Measurements from ENCODE around the gene LRIG1.

Gene LRIG1

GRCh38 chr3:66383998-66384745 is 116.7 kb downstream of the LRIG1 start:
- Histone ChIP-seq H3K9ac (ENCODE audit: low read length) (no peak overlapping the region), H3K27ac (ENCODE audit: low read depth, low read length) (no peak overlapping the region), H3K4me3 (ENCODE audit: low read depth in 1 of 2, low read length in 2 of 2) (no peak overlapping the region), H3K27me3 (ENCODE audit: control insufficient read depth in 1 of 2, insufficient read depth in 2 of 2, low read length in 2 of 2) (no peaks in the 10 kb centered on the region), H3K36me3 (ENCODE audit: insufficient read depth, low read length) (peaks cover 92% of the 10 kb centered on the region), H3K4me1 (ENCODE audit: insufficient read depth, low read length) (peaks cover 17% of the 10 kb centered on the region), H3K9me3 (ENCODE audit: low read length) (no peaks in the 10 kb centered on the region)

- H3K4me1 ChIP-seq (ENCODE audit: insufficient read depth, low read length): peaks cover 17% of the 10 kb centered on the region
- no peak overlapping the region for H3K9ac ChIP-seq (ENCODE audit: low read length)
- H3K27me3 ChIP-seq (ENCODE audit: control insufficient read depth in 1 of 2, insufficient read depth in 2 of 2, low read length in 2 of 2): no peaks in the 10 kb centered on the region
- H3K4me3 ChIP-seq (ENCODE audit: low read depth in 1 of 2, low read length in 2 of 2): no peak overlapping the region
- H3K36me3 ChIP-seq (ENCODE audit: insufficient read depth, low read length): peaks cover 96% of the 10 kb centered on the region
- H3K9me3 ChIP-seq (ENCODE audit: low read length): no peaks in the 10 kb centered on the region
- no peak overlapping the region for H3K27ac ChIP-seq (ENCODE audit: low read depth, low read length)
Measured at GRCh38 chr3:66383023-66383422, 117.8 kb downstream of the LRIG1 start.

- H3K27ac ChIP-seq (ENCODE audit: low read depth, low read length): no peak overlapping the region
- peaks cover 18% of the 10 kb centered on the region for H3K4me1 ChIP-seq (ENCODE audit: insufficient read depth, low read length)
- H3K27me3 ChIP-seq (ENCODE audit: control insufficient read depth in 1 of 2, insufficient read depth in 2 of 2, low read length in 2 of 2): no peaks in the 10 kb centered on the region
- no peak overlapping the region for H3K4me3 ChIP-seq (ENCODE audit: low read depth in 1 of 2, low read length in 2 of 2)
- H3K9ac ChIP-seq (ENCODE audit: low read length): no peak overlapping the region
- H3K36me3 ChIP-seq (ENCODE audit: insufficient read depth, low read length): peaks cover 100% of the 10 kb centered on the region
- H3K9me3 ChIP-seq (ENCODE audit: low read length): no peaks in the 10 kb centered on the region
Measured at GRCh38 chr3:66382142-66382541, 118.7 kb downstream of the LRIG1 start.

- H3K27me3 ChIP-seq (ENCODE audit: control insufficient read depth in 1 of 2, insufficient read depth in 2 of 2, low read length in 2 of 2): no peaks in the 10 kb centered on the region
- H3K4me3 ChIP-seq (ENCODE audit: low read depth in 1 of 2, low read length in 2 of 2): no peak overlapping the region
- no peak overlapping the region for H3K9ac ChIP-seq (ENCODE audit: low read length)
- H3K36me3 ChIP-seq (ENCODE audit: insufficient read depth, low read length): peaks cover 98% of the 10 kb centered on the region
- H3K27ac ChIP-seq (ENCODE audit: low read depth, low read length): peak overlapping the region; percentile 28
- peaks cover 23% of the 10 kb centered on the region for H3K4me1 ChIP-seq (ENCODE audit: insufficient read depth, low read length)
- H3K9me3 ChIP-seq (ENCODE audit: low read length): no peaks in the 10 kb centered on the region
Measured at GRCh38 chr3:66381626-66382025, 119.2 kb downstream of the LRIG1 start.

- Histone ChIP-seq H3K36me3 (ENCODE audit: insufficient read depth, low read length) (peaks cover 86% of the 10 kb centered on the region), H3K27ac (ENCODE audit: low read depth, low read length) (no peak overlapping the region)
Measured at GRCh38 chr3:66380200-66380932, 120.5 kb downstream of the LRIG1 start.

GRCh38 chr3:66379565-66379964 is 121.3 kb downstream of the LRIG1 start:
- Histone ChIP-seq H3K4me1 (ENCODE audit: insufficient read depth, low read length) (peaks cover 26% of the 10 kb centered on the region), H3K27me3 (ENCODE audit: control insufficient read depth in 1 of 2, insufficient read depth in 2 of 2, low read length in 2 of 2) (no peaks in the 10 kb centered on the region), H3K9me3 (ENCODE audit: low read length) (no peaks in the 10 kb centered on the region), H3K4me3 (ENCODE audit: low read depth in 1 of 2, low read length in 2 of 2) (no peak overlapping the region), H3K36me3 (ENCODE audit: insufficient read depth, low read length) (peaks cover 78% of the 10 kb centered on the region), H3K9ac (ENCODE audit: low read length) (no peak overlapping the region), H3K27ac (ENCODE audit: low read depth, low read length) (no peak overlapping the region)

More at GRCh38 chr3:66380200-66380932, 120.5 kb downstream of the LRIG1 start:
- no peaks in the 10 kb centered on the region for H3K27me3 ChIP-seq (ENCODE audit: control insufficient read depth in 1 of 2, insufficient read depth in 2 of 2, low read length in 2 of 2)
- no peaks in the 10 kb centered on the region for H3K9me3 ChIP-seq (ENCODE audit: low read length)
- H3K9ac ChIP-seq (ENCODE audit: low read length): no peak overlapping the region
- H3K4me1 ChIP-seq (ENCODE audit: insufficient read depth, low read length): peaks cover 26% of the 10 kb centered on the region
- H3K4me3 ChIP-seq (ENCODE audit: low read depth in 1 of 2, low read length in 2 of 2): no peak overlapping the region

GRCh38 chr3:66378256-66378655 is 122.6 kb downstream of the LRIG1 start:
- peaks cover 64% of the 10 kb centered on the region for H3K36me3 ChIP-seq (ENCODE audit: insufficient read depth, low read length)
- H3K9ac ChIP-seq (ENCODE audit: low read length): no peak overlapping the region
- H3K4me3 ChIP-seq (ENCODE audit: low read depth in 1 of 2, low read length in 2 of 2): no peak overlapping the region
- H3K27ac ChIP-seq (ENCODE audit: low read depth, low read length): no peak overlapping the region
- peaks cover 26% of the 10 kb centered on the region for H3K4me1 ChIP-seq (ENCODE audit: insufficient read depth, low read length)
- no peaks in the 10 kb centered on the region for H3K27me3 ChIP-seq (ENCODE audit: control insufficient read depth in 1 of 2, insufficient read depth in 2 of 2, low read length in 2 of 2)
- no peaks in the 10 kb centered on the region for H3K9me3 ChIP-seq (ENCODE audit: low read length)

- Histone ChIP-seq H3K36me3 (ENCODE audit: insufficient read depth, low read length) (peaks cover 60% of the 10 kb centered on the region), H3K4me1 (ENCODE audit: insufficient read depth, low read length) (peaks cover 31% of the 10 kb centered on the region), H3K4me3 (ENCODE audit: low read depth in 1 of 2, low read length in 2 of 2) (no peak overlapping the region), H3K9me3 (ENCODE audit: low read length) (no peaks in the 10 kb centered on the region), H3K9ac (ENCODE audit: low read length) (no peak overlapping the region), H3K27ac (ENCODE audit: low read depth, low read length) (no peak overlapping the region), H3K27me3 (ENCODE audit: control insufficient read depth in 1 of 2, insufficient read depth in 2 of 2, low read length in 2 of 2) (no peaks in the 10 kb centered on the region)
Measured at GRCh38 chr3:66377800-66378199, 123.0 kb downstream of the LRIG1 start.

GRCh38 chr3:66376568-66376967 is 124.3 kb downstream of the LRIG1 start:
- Histone ChIP-seq H3K9me3 (ENCODE audit: low read length) (no peaks in the 10 kb centered on the region), H3K4me1 (ENCODE audit: insufficient read depth, low read length) (peaks cover 25% of the 10 kb centered on the region), H3K4me3 (ENCODE audit: low read depth in 1 of 2, low read length in 2 of 2) (no peak overlapping the region), H3K36me3 (ENCODE audit: insufficient read depth, low read length) (peaks cover 48% of the 10 kb centered on the region), H3K27me3 (ENCODE audit: control insufficient read depth in 1 of 2, insufficient read depth in 2 of 2, low read length in 2 of 2) (no peaks in the 10 kb centered on the region), H3K27ac (ENCODE audit: low read depth, low read length) (no peak overlapping the region), H3K9ac (ENCODE audit: low read length) (no peak overlapping the region)

- Histone ChIP-seq H3K27ac (ENCODE audit: low read depth, low read length) (no peak overlapping the region), H3K27me3 (ENCODE audit: control insufficient read depth in 1 of 2, insufficient read depth in 2 of 2, low read length in 2 of 2) (no peaks in the 10 kb centered on the region), H3K4me3 (ENCODE audit: low read depth in 1 of 2, low read length in 2 of 2) (no peak overlapping the region), H3K36me3 (ENCODE audit: insufficient read depth, low read length) (peaks cover 10% of the 10 kb centered on the region), H3K9ac (ENCODE audit: low read length) (no peak overlapping the region), H3K9me3 (ENCODE audit: low read length) (no peaks in the 10 kb centered on the region), H3K4me1 (ENCODE audit: insufficient read depth, low read length) (peaks cover 19% of the 10 kb centered on the region)
Measured at GRCh38 chr3:66372681-66373350, 128.0 kb downstream of the LRIG1 start.

- H3K4me1 ChIP-seq (ENCODE audit: insufficient read depth, low read length): peaks cover 11% of the 10 kb centered on the region
- H3K4me3 ChIP-seq (ENCODE audit: low read depth in 1 of 2, low read length in 2 of 2): no peak overlapping the region
- no peak overlapping the region for H3K27ac ChIP-seq (ENCODE audit: low read depth, low read length)
- H3K9me3 ChIP-seq (ENCODE audit: low read length): no peaks in the 10 kb centered on the region
- no peaks in the 10 kb centered on the region for H3K27me3 ChIP-seq (ENCODE audit: control insufficient read depth in 1 of 2, insufficient read depth in 2 of 2, low read length in 2 of 2)
- no peak overlapping the region for H3K9ac ChIP-seq (ENCODE audit: low read length)
- H3K36me3 ChIP-seq (ENCODE audit: insufficient read depth, low read length): no peaks in the 10 kb centered on the region
Measured at GRCh38 chr3:66371432-66371831, 129.4 kb downstream of the LRIG1 start.

Measured in muscle layer of colon (tissue), 2 donors.